Thoracic aorta (tissue), 2 donors: ENCODE data around the gene DPF1. TPM values are rescaled to one million over a fixed set of nuclear protein-coding genes. Genes with fewer than 3 reads are reported as not detected.

Experiments used
- ATAC-seq: fragments of 150-250 bp; one replicate; pipeline ENCODE4 v1.8.0; 2017; ENCODE audit warnings: low read depth; ENCODE audit not compliant: insufficient number of reproducible peaks, low FRiP score
- DNase-seq: peaks from one replicate; pipeline ENCODE4 v3.0.0-alpha.2; 2020; ENCODE audit warnings: low spot score
- H3K27ac ChIP-seq, 2 donors: fragments of 200-600 bp; sonication (generic); 1 replicate in 1 of 2; 2 replicates in 1 of 2; pipeline ENCODE4 v1.5.1; 2016; ENCODE audit warnings: mild to moderate bottlenecking in 2 of 2, moderate library complexity in 2 of 2
- H3K27me3 ChIP-seq: fragments of 200-600 bp; sonication (generic); replicated peaks from 2 replicates; pipeline ENCODE4 v1.6.0; 2016; ENCODE audit warnings: mild to moderate bottlenecking; ENCODE audit not compliant: insufficient read depth
- H3K36me3 ChIP-seq: fragments of 200-600 bp; sonication (generic); one replicate; pipeline ENCODE4 v1.5.1; 2016
- H3K4me1 ChIP-seq, 2 donors: fragments of 200-600 bp; sonication (generic); 1 replicate in 1 of 2; 2 replicates in 1 of 2; pipeline versions ENCODE4 v1.5.1 to v1.6.0; 2016; ENCODE audit warnings: low read depth in 2 of 2, mild to moderate bottlenecking in 1 of 2; ENCODE audit not compliant: control insufficient read depth in 1 of 2
- H3K4me3 ChIP-seq: fragments of 200-600 bp; sonication (generic); 2 replicates; pipeline ENCODE4 v1.5.1; 2016; ENCODE audit warnings: mild to moderate bottlenecking
- H3K9me3 ChIP-seq: fragments of 200-600 bp; sonication (generic); 2 replicates; pipeline ENCODE4 v1.5.1; 2016
- total RNA-seq, 2 donors: library from RNA; depleted of rRNA; stranded (reverse); fragments of >200 nt; gene quantifications; one replicate each; pipeline versions ENCODE4 v1.1.0 to v1.2.3, GENCODE V29; 2016
- TF ChIP-seq, protein P1 (sequence below): fragments of 200-600 bp; sonication (generic); IDR thresholded peaks from one replicate; pipeline ENCODE4 v1.5.1; 2019; ENCODE audit warnings: antibody characterized with exemption

DPF1 gene
- total RNA-seq, 2 donors from 2014 or later, result 0.85 to 1.2 TPM

DNA sequence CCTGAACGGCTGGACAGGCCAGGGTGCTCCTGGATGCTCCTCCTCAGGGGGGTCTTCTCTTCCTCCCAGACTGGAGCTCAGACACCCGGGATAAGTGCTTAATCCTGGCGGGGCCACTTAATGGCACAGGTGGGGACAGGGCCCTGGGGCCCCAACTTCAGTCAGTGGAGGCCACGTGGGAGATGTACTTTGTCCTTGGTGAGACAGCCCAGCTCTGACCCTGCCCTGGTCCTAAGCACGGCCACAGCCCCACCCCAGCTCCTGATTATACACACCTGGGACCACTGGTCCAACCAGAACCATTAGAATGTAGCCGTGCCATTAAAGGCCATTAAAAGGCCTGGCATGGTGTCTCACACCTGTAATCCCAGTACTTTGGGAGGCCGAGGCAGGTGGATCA is 24.4 kb upstream of the DPF1 start:
- Histone ChIP-seq H3K9me3 (no peaks in the 10 kb centered on the region), H3K4me3 (no peak overlapping the region), H3K27me3 (no peaks in the 10 kb centered on the region), H3K27ac (peak overlapping the region; percentile 95), H3K36me3 (peaks cover 3% of the 10 kb centered on the region), H3K4me1 (peaks cover 47 to 95% of the 10 kb centered on the region in 2 donors)
- ATAC-seq, result no peak
- DNase-seq, result no peak
- TF ChIP-seq, protein P1, sequence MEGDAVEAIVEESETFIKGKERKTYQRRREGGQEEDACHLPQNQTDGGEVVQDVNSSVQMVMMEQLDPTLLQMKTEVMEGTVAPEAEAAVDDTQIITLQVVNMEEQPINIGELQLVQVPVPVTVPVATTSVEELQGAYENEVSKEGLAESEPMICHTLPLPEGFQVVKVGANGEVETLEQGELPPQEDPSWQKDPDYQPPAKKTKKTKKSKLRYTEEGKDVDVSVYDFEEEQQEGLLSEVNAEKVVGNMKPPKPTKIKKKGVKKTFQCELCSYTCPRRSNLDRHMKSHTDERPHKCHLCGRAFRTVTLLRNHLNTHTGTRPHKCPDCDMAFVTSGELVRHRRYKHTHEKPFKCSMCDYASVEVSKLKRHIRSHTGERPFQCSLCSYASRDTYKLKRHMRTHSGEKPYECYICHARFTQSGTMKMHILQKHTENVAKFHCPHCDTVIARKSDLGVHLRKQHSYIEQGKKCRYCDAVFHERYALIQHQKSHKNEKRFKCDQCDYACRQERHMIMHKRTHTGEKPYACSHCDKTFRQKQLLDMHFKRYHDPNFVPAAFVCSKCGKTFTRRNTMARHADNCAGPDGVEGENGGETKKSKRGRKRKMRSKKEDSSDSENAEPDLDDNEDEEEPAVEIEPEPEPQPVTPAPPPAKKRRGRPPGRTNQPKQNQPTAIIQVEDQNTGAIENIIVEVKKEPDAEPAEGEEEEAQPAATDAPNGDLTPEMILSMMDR, result no peak

DNA sequence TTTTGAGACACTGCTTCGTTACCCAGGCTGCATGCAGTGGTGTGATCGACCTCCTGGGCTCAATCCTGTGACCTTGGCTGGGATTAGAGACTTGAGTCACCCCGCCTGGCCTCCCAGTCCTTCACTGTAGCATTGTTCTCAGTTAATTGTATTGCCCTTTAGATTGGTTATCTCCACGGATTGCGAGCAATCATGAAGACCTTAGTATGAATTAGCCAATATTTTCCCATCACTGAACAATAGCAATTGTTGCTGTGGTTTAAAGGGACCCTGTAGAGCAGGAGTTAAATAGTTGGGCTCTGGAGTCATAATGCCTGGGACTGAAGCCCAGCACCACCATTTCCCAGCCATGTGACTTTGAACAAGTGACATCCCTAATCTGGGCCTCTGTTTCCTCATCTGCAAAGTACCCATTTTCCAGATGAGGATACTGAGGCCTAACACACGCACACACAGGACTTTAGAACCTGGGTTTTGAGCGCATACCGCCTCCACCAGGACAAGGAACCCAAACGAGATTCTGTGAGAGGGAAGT is 23.8 kb upstream of the DPF1 start:
- DNase-seq (no peak), ATAC-seq (no peak)
- no peaks in the 10 kb centered on the region for H3K9me3 ChIP-seq
- H3K27me3 ChIP-seq, result no peaks in the 10 kb centered on the region
- TF ChIP-seq, protein P1, result no peak
- peak overlapping the region; percentile 95 for H3K27ac ChIP-seq
- peaks cover 47 to 90% of the 10 kb centered on the region in 2 donors for H3K4me1 ChIP-seq
- peaks cover 3% of the 10 kb centered on the region for H3K36me3 ChIP-seq
- H3K4me3 ChIP-seq, result peak overlapping the region; percentile 18

DNA sequence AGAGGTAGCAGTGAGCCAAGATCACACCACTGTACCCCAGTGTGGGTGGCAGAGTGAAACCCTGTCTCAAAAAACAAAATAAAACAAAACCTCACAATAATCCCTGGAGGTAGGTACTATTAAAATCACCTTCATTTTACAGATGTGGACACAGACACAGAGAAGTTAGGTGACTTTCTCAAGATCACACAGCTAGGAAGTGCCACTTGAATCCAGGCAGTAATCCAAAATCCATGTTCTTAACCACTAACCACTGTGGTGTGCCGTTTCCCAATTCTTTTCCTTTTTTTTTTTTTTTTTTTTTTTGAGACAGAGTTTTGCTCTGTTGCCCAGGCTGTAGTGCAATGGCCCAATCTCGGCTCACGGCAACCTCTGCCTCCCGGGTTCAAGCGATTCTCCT is 23.1 kb upstream of the DPF1 start:
- ATAC-seq (no peak), DNase-seq (no peak)
- Histone ChIP-seq H3K27me3 (no peaks in the 10 kb centered on the region), H3K36me3 (no peaks in the 10 kb centered on the region), H3K4me3 (peak overlapping the region; percentile 43), H3K4me1 (peaks cover 47 to 84% of the 10 kb centered on the region in 2 donors), H3K27ac (peak overlapping the region; percentile 95), H3K9me3 (no peaks in the 10 kb centered on the region)
- TF ChIP-seq, protein P1, result no peak

DNA sequence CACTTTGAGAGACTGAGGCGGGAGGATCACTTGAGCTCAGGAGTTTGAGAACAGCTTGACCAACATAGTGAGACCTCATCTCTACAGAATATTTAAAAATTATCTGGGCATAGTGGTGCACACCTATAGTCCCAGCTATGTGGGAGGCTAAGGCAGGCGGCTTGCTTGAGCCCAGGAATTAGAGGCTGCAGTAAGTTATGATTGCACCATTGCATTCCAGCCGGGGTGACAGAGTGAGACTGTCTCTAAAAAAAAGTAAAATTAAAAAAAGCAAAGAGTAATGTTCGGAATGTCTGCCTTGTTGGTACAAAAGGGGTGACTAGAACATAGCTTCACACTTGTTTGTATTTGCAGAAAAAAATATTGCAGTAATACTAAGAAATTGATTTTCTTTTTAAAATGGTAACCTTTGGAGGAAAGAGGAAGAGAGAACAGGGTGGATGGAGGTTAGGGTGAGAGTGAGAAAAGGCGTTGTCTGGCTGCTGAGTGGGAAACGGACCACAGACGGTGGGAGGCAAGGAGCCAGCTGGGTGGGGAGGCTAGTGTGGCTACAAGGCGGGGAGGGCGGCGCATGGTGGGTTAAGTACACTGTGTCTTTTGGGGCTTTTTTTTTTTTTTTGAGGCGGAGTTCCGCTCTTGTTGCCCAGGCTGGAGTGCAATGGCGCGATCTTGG is 21.9 kb upstream of the DPF1 start:
- Histone ChIP-seq H3K4me3 (peak overlapping the region; percentile 43), H3K27ac (peak overlapping the region; percentile 95)

DNA sequence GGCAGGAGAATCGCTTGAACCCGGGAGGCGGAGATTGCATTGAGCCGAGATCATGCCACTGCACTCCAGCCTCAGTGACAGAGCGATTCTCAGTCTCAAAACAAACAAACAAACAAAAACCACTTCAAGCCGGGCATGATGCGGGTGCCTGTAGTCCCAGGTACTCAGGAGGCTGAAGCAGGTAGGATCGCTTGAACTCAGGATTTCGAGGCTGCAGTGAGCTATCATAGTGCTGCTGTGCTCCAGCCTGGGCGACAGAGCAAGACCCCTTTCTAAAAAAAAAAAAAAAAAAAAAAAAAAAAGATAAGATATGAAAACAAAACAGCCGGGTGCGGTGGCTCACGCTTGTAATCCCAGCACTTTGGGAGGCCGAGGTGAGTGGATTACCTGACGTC is 19.3 kb upstream of the DPF1 start:
- Histone ChIP-seq H3K36me3 (no peaks in the 10 kb centered on the region), H3K4me1 (peaks cover 29 to 64% of the 10 kb centered on the region in 2 donors), H3K27me3 (no peaks in the 10 kb centered on the region), H3K4me3 (peak overlapping the region; percentile 66), H3K27ac (no peak overlapping the region), H3K9me3 (no peaks in the 10 kb centered on the region)
- TF ChIP-seq, protein P1, result no peak
- ATAC-seq (no peak), DNase-seq (no peak)

More for the DNA sequence above, 21.9 kb upstream of the DPF1 start:
- DNase-seq (peak; percentile 62), ATAC-seq (peak; percentile 56)
- Histone ChIP-seq H3K27me3 (no peaks in the 10 kb centered on the region), H3K36me3 (no peaks in the 10 kb centered on the region), H3K9me3 (no peaks in the 10 kb centered on the region), H3K4me1 (peaks cover 46 to 72% of the 10 kb centered on the region in 2 donors)
- TF ChIP-seq, protein P1, result no peak
